ENCODE data around the gene RNF186.
A peak's percentile ranks its signal among the peaks of the same experiment; 100 is the strongest.
"Not testable (repeated sequence)": the region's sequence is repeated elsewhere in the genome, so short reads cannot be mapped to it uniquely, and the experiment has no call there.

RNF186 gene

DNA sequence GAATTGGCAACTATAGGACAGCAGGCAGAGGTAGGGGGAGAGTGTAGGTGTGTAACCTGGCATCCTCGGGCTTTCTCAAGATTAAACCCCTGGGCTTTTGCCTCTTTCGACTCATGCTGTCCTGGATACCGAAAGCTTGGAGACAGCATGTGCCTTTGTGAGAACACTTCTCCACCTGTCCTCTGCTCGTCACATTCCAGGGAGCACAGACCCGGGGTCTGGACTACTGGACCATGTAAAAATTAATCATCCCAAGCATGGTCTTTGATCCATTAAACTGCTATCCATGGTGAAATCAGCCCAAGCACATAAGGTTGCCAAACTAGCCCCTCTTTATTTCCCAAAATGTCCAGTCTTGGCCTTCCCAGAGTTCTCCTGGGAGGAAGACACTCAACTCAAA lies 9.0 kb upstream of the RNF186 start:
- no peak for DNase-seq

DNA sequence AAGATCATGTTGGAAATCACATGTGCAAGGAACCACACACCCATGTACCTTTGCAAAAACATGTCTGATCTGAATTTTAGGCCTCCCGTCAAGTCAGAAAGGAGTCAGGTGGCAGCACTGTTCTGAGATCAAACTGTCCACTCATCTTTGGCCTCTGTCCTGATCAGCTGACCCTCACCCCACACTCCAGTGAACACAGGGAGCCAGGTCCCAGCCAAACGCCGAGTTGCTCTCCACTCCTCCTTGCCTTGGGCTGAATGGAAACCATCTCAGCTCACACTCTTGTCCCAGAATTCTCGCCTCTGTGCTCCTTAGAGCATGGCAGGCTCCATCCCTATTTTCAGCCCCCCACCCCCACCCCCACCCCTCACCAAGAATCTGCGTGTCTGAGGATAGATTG lies 4.6 kb upstream of the RNF186 start:
- no peak for DNase-seq

DNA sequence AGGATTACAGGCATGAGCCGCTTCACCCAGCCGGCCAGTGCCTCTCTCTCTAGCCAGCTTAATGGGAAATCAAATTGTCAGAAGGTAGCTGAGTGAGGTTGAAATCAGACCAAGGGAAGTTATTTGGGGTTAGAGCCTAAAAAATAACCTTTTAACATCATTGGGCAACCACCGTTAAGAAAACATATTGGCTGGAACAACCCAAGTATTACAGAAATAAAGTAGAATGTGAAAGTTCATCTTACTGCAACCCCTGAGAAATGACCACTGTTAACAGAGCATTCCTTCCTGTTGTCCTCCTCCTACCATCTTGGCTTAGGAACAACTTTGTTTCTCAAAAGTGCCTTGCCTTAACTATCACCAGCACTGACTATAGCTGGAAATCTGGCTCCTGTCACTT lies 3.2 kb upstream of the RNF186 start:
- no peak for DNase-seq

DNA sequence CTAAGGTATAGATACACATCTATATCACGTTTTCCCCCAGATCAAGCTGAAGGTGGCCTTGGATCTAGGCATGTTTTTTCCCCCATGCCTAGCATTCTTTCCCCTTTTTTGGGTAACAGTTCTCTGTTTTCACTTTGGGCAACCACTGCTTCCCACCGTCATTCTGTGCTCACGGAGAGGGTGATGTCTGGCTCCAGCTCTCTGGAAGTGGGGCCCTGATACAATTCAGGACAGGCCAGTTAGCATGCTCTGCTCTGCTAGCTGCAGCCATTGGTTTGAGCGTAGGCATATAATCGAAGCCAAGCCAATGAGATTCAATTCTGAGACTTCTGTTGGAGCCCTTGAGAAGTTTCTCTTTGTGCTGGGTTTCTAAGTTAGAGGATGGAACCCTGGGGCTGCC lies 2.1 kb upstream of the RNF186 start:
- no peak for DNase-seq

DNA sequence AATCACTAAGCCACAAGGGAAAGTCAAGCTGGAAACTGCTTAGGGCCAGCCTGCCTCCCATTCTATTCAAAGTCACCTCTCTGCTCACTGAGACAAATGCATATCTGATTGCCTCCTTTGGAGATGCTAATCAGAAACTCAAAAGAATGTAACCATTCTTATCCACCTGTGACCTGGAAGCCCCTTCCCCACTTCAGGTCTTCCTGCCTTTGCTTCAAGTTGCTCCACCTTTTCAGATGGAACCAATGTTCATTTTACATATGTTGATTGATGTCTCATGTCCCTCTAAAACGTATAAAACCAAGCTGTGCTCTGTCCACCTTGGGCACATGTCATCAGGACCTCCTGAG lies 1.6 kb upstream of the RNF186 start:
- DNase-seq: not testable (repeated sequence)

DNA sequence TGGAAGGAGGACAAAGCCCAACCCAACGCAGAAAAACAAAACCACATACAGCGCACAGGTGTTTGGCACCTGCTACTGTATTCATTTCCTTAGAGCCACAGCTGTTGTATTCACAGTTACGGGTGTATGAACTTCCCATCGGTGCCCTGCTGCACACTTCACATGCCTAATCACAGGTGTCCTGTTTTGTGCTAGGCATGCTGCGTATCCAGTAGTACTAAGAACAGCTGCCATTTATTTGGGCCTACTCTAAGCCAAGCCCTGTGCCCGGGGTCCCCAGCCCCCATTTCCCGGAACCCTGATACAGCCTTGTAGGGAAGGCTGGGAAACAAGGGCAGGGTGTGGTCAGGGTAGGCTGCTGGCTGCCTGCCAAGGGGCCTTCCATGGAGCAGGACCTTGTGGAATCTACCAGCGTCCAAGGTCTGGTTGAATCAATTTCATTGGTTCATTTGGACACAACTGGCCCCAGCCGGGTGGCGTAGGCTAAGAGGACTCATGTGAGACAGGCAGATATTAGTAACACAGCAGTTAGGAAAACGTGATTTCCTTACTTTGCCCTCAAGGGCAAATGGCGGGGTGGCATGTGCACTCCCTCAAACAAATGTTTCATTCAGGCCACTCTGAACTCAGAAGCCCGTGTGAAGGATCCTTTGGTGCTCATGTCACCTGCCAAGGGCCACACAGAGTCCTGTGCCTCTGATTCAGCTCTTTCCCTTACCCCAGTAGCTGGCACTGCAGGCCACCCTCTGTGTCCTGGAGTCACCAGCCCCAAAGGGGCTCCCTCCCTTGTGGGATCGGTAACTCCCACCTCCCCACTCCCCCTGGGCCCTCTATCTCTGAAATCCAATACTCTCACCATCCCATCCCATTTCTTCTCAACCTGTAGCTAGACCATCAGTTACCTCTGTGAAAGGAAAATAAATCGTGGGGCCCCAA lies 986 bp upstream of the RNF186 start:
- DNase-seq: no peak

DNA sequence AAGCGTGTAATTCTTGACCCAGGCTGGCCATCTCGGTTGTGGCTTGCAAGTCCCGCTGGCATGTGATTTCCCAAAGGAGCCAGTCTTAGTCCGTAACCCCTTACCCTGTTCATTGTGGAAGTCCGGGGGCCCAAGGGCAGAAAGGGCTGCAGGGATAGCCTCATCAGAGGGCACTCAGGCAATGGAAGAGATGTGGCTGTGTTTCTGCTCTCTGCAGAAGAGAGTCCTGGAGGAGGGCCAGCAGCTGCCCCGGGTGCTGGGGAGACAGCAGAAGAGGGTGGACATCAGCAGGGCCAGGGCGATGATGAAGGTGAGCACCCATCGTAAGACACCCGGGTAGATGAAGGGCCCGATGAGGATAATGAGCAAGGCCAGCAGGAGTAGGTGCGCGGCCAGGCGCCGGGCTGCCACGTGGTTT lies 830 bp downstream of the RNF186 start:
- no peak for DNase-seq

DNA sequence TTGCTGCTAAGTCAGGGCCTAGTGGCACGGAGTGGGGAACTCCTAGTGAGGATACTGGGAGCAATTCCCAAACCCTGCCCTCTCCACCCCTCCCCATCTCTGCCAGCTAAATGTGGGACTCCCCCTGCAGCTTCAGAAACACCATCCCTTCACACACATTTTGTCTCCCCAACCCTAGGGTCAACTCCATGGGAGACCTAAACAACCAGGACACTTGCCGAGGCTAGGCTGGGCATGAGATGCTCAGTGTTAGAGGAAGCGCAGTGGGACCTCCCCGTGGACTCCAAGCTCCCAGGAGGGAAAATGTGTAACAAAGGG lies 1.5 kb downstream of the RNF186 start:
- DNase-seq: no peak

DNA sequence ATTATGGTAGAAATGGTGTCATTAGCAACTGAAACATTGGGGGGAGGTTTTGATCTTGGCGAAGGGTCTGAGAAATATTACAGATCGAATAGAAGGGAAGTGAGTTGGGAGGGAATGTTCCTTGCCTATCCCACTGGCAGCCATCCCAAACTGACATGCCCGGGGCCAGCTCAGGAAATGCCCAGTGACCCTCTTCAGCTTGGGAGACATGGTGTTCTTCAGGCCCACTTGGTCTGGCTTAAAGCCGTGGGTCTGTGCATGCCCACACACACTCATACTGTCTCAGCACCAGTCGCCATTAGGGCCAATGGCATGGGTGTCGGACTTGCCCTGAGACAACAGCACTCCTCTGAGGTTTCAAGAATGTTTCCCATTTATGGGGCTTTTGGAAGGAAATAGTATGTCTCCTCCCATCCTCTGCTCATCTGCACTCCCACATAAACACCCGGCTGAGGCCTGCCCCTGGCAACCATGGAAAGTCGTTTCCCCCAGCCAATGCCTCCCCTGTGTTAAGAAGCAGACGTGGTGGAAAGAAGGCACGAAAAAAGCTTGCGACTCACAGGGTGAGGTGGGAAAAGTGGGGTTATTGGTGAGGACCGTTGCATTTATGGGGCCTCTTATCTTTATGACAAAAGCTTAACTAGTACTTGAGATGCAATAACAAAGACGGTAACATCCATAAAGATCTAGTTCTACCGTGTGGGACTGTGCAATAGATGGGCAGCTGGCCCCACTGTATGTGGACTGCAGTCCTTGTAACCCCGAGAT lies 2.0 kb downstream of the RNF186 start:
- DNase-seq: no peak

DNA sequence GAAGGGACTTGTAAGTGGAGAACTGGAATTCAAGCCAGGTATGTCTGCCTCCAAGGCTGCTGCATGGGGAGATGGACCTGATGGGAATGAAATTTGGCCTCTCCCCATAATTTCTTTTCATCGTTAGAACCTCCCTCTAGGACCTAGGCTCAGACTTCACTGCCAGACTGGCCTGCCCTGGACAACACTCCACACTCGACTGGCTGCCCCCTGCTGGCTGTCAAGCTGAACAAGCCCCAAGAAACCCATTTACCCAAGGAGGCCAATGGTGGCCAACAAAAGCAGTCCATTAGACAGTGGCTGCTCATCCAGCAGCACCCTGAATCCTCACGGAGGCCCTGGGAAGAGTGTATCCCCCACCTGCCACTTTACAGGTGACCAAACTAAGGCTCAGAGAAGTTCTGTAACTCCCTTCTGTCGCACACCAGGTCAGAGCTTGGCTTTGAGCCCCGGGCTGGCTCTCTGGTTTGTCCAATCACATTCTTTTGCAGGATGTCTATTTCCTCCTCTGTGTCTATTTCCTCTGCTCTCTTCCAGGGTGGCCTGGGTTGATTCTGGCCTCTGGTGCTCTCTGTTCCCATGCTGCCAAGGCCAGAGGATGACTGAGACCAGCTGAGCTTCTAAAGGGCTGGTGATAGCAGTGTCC lies 3.8 kb downstream of the RNF186 start:
- DNase-seq: no peak

DNA sequence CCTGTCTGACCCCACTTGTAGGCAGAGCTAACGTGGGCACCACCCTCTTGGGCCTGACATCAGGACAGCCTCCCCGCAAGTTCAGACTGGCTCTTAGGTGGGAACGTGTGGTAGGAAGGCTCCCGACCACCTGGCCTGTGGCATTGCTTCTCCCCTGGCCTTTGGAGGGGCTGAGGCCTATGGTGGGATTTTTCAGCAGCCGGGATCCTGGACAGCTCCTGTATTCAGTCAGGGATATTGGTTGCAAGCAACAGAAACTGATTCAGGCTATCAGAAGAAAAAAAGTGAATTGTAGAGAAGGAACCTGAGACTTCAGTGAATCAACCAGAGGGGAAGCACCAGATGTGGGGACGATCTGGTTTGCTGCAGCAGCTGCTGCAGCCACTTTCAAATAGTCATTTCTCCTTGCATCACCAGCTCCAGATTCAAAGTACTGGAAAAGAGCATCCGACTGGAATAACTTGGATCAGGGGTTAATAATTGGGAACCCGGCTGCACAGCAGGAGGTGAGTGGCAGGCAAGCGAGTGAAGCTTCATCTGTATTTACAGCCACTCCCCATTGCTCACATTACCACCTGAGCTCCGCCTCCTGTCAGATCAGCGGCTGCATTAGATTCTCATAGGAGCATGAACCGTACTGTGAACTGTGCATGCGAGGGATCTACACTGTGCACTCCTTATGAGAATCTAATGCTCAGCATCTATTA lies 5.9 kb downstream of the RNF186 start:
- no peak for DNase-seq

DNA sequence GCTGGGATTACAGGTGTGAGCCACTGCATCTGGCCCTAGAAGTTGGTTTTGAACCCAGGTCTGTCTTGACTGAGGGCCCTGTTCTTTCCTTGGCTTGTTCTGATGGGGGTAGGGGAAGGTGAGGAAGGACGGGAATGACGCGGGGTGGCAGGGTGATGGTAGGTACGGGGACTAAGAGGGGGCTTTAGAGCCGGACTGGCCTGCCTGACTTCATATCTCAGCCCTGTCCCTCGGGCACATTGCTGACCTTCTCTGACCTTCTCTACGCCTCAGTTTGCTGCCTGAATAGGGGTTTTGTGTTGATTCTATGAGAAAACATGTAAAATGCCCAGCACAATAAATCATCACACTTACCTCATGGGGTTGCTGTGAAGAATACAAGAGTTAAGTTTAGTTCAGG lies 6.7 kb downstream of the RNF186 start:
- DNase-seq: no peak

DNA sequence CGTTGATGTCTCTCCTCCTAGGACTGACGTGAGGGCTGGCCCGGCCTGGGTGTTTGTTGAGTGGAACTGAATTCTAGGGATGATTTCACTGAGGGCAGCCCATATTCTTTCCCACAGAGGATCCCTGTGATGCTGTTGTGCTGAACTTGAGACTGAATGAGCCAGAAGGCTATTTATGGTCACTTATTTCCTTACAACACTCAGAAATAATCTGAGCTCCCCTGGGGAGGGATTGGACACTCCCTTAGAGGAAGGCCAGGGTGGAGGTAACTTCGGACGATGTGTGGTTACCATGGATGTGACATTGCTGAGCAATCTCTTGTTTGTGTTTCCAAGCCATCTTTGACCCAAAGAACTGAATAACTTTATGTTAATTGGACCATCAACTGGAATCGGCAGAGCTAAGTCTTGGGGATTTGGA lies 10.2 kb downstream of the RNF186 start:
- no peak for DNase-seq

DNA sequence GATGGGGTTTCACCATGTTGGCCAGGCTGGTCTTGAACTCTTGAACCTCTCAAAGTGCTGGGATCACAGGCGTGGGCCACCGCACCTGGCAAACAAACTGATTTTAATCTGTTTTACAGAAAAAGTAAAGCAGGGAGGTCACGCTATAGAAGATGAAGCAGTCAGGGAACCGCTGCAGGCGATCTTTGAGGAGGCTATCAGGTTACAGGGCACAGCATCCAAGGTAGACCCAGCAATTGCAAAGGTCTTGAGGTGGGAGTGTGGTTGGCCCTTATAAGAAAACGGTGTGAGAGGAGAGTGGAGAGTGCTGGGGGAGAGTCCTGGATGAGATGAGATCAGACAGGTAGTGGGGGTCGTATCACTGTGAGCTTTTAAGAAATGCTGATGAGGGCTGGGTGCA lies 12.8 kb downstream of the RNF186 start:
- no peak for DNase-seq

DNA sequence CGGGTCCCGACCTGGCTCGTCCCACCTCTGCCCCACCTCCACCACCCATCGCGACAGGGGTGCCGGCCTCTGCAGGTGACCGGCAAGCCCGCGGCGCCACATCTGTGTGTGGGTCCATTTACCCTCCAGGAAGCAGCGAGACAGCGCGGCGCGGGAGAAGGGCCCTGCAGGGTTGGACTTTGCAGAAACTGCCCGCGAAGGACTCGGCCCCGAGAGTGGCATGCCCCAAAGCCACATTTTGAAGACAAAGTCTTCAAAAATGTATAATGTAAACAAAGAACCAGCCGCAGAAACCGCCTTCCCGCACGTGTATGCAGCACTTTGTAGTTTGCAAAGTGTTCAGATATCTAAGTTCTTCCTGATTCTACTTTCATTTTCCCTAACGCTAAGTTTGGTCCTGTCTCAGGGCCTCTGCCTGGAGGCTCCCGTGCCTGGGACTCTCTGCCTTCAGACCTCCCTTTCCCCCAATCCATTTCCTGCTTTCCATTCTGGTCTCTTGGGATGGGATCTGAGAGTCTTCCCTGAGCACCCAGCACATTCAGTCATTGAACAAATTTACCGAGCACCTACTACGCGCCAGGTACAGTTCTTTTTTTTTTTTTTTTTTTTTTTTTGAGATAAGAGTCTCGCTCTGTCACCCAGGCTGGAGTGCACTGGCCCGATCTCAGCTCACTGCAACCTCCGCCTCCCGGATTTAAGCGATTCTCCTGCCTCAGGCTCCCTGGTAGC lies 14.8 kb downstream of the RNF186 start:
- peak; percentile 58 for DNase-seq

DNA sequence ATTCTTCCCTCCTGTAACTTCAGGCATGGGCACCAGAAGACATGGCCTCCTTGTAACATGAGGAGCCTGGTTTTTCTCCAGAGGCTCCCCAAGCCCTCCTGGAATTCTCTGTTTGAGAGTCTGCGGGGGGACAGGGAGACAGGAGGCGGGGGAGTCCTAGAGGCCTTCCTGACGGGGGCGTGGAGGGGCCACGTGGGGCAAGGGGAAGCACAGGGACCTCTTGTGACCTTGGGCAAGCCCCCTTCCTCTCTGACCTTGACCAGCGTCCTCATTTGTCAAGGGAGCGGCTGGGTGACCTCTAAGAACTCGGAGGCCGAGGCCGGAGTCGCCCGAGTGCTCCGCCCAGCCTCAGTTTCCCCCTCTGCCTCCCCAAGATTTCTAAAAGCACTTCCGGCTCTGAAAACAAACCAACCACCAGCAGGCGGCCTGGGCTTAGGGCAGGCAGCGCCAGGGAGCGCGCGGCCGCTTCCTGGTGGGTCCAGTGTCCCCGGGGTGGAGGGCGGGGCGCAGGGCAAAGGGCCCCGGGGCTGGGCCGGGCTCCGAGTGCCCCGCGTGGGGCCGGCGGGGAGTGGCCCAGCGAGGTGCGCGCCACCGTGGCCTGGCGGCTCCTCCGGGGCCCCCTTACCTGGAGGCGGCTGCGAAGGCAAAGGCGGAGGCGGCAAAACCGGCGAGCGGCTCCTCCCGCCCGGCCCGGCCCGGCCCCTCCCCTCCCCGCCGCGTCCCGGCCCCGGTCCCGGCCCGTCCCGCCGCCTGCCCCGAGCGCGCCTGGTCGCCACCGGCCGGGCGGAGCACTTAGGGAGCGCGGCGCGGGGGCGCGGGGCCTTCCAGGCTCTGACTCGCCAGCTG lies 15.6 kb downstream of the RNF186 start, which contains the start of gene TMCO4:
TSS of gene TMCO4 (minus strand) at position 687 of the 846 bp plus-strand sequence. CDS start 19,158 bp downstream, outside the sequence.
- peak; percentile 39 for DNase-seq

DNA sequence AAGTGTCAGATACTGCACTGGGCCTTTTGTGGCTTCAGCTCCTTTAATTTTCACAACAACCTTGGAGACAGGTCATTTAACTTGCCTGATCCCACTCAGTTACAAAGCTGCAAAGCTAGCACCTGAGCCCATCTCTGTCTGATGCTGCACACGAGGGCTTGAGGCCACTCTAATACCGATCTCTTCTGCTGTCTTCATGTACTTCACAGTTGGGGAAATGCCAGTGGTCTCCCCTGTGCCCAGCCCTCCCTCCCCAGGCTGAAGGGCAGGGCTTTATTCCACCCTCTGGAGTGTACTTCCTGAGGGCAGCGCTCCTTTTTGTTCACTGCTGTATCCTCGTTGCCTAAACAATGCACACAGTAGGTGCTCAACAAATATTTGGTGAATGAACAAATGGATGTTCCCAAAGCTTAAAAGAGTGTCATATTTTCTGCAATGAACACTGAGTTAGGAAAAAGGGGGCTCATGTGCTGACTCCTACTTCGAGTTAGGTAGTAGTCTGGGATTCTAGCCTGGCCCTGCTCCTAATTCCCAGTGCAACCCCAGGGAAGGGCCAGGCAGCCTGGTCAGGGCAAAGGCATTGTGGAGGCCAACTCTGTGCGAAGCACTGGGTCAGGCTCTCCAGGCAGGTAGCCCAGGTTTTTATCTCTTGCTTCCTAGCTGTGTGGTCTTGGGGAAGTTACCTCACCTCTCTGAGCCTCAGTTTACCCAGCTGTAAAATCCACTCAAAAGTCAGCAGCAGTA lies 16.4 kb downstream of the RNF186 start:
- no peak for DNase-seq

DNA sequence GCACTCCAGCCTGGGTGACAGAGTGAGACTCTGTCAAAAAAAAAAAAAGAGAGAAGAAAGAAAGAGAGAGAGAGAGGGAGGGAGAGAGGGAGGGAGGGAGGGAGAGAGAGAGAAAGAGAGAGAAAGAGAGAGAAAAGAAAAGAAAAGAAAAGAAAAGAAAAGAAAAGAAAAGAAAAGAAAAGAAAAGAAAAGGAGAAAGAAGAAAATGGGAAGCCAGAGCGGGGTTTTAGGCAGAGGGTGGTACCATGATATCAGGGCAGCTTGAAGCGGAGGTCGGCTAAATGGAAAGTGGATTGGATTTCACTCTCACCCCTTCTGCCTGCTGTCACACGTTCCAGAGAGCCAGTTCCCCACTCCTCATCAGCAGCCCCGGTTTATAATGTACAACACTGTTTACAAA lies 17.3 kb downstream of the RNF186 start:
- DNase-seq: no peak

DNA sequence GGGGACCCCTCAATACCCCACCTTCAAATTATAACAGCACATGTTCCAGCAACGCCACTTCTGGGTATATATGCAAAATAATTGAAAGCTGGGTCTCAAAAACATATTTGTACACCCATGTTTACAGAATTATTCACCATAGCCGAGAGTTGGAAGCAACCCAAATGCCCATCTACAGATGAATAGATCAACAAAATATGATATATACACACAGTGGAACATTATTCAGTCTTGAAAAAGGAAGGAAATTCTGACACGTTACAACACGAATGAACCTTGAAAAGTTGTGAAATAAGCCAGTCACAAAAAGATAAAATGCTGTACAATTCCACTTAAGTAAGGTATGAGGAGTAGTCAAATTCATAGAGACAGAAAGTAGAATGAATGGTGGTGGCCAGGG lies 20.5 kb downstream of the RNF186 start:
- no peak for DNase-seq

DNA sequence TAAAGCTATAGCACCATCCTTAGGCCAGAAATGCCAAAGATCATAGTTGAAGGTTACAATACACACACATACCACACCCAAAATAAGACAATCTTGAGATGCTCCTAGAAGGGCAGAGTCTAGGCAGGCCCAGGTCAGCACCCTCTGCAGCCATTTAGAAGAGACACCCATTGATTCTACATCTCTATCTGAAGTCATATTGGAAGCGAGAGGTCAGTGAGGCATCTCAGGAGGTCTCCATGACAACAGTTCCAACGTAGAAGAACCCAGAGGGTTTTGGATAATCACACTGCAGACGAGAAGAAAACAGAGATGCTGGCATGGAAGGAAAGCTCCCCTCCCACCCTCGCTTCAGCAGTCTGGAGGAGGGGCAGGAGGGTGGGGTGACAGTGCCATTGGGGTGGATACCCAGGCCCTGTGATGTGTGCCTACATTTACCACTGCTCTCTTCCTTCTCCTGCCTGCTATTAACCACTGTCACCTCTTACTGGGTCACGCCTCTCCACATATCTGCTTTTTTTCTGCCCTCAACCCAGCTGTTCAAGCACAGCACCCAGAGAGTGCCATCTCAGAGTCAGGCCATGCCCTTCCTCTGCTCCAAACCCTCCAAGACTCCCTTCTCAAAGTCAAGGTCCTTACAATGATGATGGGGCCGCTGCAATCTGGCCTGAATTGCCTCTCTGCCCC lies 21.6 kb downstream of the RNF186 start:
- no peak for DNase-seq

Data from right hindlimb (tissue), 1 donor.